Measurements from ENCODE around the gene RPS14. TPM values are rescaled to one million over a fixed set of nuclear protein-coding genes. Genes with fewer than 3 reads are reported as not detected.

The RPS14 gene
- total and polyA plus RNA-seq, 2 of the 8 experiments (the other 6 are each of a cell fraction or from before 2014, with no cell fraction given), result 2,548 to 6,423 TPM

DNA sequence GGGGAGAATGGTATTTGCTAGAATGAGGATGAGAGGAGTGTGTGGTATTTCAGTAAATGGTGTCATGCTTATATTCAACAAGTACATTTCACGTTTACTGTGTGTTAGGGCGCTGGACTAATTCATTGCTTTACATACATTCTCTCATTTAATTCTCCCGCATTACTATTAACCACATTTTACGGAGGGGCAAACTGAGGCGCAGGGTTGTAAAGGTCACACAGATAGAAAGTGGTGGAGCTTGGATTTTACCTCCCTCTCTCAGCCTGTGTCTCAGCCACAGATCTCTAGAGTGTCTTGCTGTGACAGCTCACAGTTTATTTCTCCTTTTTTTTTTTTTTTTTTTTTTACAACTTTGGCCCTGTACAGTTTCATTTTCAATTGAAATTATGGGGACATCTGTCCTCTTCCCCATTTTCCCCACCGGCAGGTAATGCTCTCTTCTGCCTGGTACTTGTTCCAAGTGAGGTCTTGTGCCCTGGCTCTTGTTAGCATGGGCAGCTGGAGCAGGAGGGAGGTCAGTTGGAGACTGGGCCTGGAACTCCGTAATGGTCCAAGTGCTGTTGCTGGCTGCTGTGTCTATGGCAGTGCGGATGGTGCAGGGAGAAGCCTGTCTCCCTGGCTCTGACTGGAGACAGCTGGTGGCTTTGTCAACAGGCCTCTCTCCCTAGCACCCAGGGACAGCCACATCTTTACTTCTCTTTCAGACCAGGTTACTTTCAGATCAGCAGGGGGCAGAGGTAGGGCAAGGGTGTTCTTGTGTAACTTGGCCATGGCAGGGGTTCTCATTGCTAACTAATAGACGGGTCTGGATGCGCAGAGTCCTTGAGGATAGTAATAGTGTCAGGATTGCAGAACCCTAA lies 37.9 kb upstream of the RPS14 start:
- Histone ChIP-seq H3K4me2 (ENCODE audit: insufficient read depth in 1 of 2, low read depth in 2 of 2, low read length in 2 of 2) (peak overlapping the region; percentile 58 to 69), H4K20me1 (replicated peaks in 1 of 2; ENCODE audit: control insufficient read depth in 1 of 2, insufficient read depth in 2 of 2, low read length in 2 of 2) (peaks cover 10 to 23% of the 10 kb centered on the region in 2 experiments), H2BK5ac (ENCODE audit: low read depth, low read length) (peak overlapping the region; percentile 62; the same call in 1 of the 2 replicates), H3K79me1 (ENCODE audit: low read depth, low read length) (peaks cover 30% of the 10 kb centered on the region), H3K9ac (replicated peaks in 1 of 4; ENCODE audit: extremely low read depth in 1 of 4, low read depth in 3 of 4, low read length in 3 of 4) (peak overlapping the region in 1 of 4 experiments; percentile 43; a peak in 1 of 7 replicates), H2BK120ac (replicated peaks; ENCODE audit: low read depth, low read length) (no peak overlapping the region), H3K4me3 (ENCODE audit: extremely low read depth in 1 of 4, insufficient read depth in 2 of 4, low read depth in 3 of 4, low read length in 4 of 4) (peak overlapping the region; percentile 50 to 99 (median 74)), H3K4ac (replicated peaks; ENCODE audit: insufficient read length, low read depth, low read length) (peak overlapping the region; percentile 58), H3K23ac (ENCODE audit: insufficient read length) (no peak overlapping the region), H2AFZ (ENCODE audit: low read length) (no peak overlapping the region), H2BK15ac (ENCODE audit: low read length) (peak overlapping the region; percentile 88), H3K18ac (ENCODE audit: extremely low read depth, low read length) (no peak overlapping the region), H3K56ac (replicated peaks; ENCODE audit: insufficient read length, low read depth, low read length) (no peak overlapping the region), H2BK20ac (ENCODE audit: low read length) (no peak overlapping the region), H4K5ac (ENCODE audit: insufficient read length, low read depth, low read length) (no peak overlapping the region), H4K91ac (replicated peaks; ENCODE audit: insufficient read length, low read length) (peak overlapping the region; percentile 11), H3K27ac (ENCODE audit: low read depth, low read length) (no peak overlapping the region), H3K23me2 (ENCODE audit: low read depth, low read length) (peaks cover 3% of the 10 kb centered on the region; the same call in 1 of the 2 replicates), H2BK12ac (ENCODE audit: low read depth, low read length) (no peak overlapping the region), H3K36me3 (ENCODE audit: control insufficient read depth in 2 of 4, insufficient read depth in 4 of 4, low read length in 3 of 4) (peaks cover 0 to 4% (median 0%) of the 10 kb centered on the region in 4 experiments; a peak in 1 of 8 replicates), H3K79me2 (ENCODE audit: control insufficient read depth in 1 of 2, insufficient read depth in 2 of 2, low read length in 2 of 2) (peaks cover 21 to 56% of the 10 kb centered on the region in 2 experiments), H3K14ac (ENCODE audit: insufficient read length) (no peak overlapping the region), H3K27me3 (replicated peaks in 1 of 4; ENCODE audit: control insufficient read depth in 3 of 4, extremely low read depth in 1 of 4, insufficient read depth in 3 of 4, low read length in 3 of 4) (no peaks in the 10 kb centered on the region), H4K8ac (ENCODE audit: extremely low read depth, insufficient read depth, low read length) (no peak overlapping the region), H3K4me1 (replicated peaks in 1 of 4; ENCODE audit: control insufficient read depth in 3 of 4, insufficient read depth in 4 of 4, low read length in 3 of 4) (peaks cover 18 to 48% (median 41%) of the 10 kb centered on the region in 4 experiments), H3K9me3 (ENCODE audit: insufficient read depth in 2 of 2, low read depth in 1 of 2, low read length in 1 of 2) (no peaks in the 10 kb centered on the region), H2AK5ac (ENCODE audit: low read depth, low read length) (no peak overlapping the region; the same call in 1 of the 2 replicates)
- ChIA-PET POLR2A (ENCODE audit: partially characterized antibody) (interaction anchor here (0.9 to 12.0 kb wide), 15 partner anchors 9 to 198 kb away, joined by 3 to 122 read pairs (median 5); partner anchors contain the start of genes NDST1 and RPS14), CTCF (ENCODE audit: partially characterized antibody) (interaction anchor here (0.7 to 30.8 kb wide), 6 partner anchors 12 to 291 kb away, joined by 3 to 571 read pairs (median 6); partner anchors contain the start of genes NDST1 and SMIM3)
- DNase-seq (ENCODE audit: low read depth in 1 of 2, low spot score in 2 of 2) (no peak), FAIRE-seq (no peak)
- WGBS, 2 experiments (ENCODE audit: extremely low coverage in 1 of 2, insufficient coverage in 1 of 2, insufficient read length in 1 of 2, insufficient replicate concordance in 2 of 2, low coverage in 1 of 2, low lambda C conversion rate in 2 of 2, missing lambda C conversion rate in 1 of 2), result 85% methylated on average over 10 of the region's 10 CpGs; no CpG with 5 or more reads in 1 of the 2 experiments
- TF ChIP-seq KDM1A (IDR thresholded peaks at IDR 0.05; ENCODE audit: borderline replicate concordance, low read length) (0 out of 2 replicates have a peak, but pooled peaks have one; percentile 3), CBX8 (IDR thresholded peaks at IDR 0.05; ENCODE audit: borderline replicate concordance, low read depth, low read length) (no peak), HDAC2 (IDR thresholded peaks at IDR 0.05; ENCODE audit: borderline replicate concordance in 1 of 2, low read depth in 2 of 2, low read length in 2 of 2) (0 out of 4 replicates have a peak, but pooled peaks of 1 of the 2 experiments have one; percentile 10), ASH2L (IDR thresholded peaks at IDR 0.05; ENCODE audit: low read length) (peak; percentile 7)
- TF ChIP-seq, protein P1, sequence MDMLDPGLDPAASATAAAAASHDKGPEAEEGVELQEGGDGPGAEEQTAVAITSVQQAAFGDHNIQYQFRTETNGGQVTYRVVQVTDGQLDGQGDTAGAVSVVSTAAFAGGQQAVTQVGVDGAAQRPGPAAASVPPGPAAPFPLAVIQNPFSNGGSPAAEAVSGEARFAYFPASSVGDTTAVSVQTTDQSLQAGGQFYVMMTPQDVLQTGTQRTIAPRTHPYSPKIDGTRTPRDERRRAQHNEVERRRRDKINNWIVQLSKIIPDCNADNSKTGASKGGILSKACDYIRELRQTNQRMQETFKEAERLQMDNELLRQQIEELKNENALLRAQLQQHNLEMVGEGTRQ (IDR thresholded peaks at IDR 0.05; ENCODE audit: low read length), result no peak
